GM12891 (cell line): ENCODE results near the gene OR56A3.
"Not testable (repeated sequence)": the region's sequence is repeated elsewhere in the genome, so short reads cannot be mapped to it uniquely, and the experiment has no call there.

Experiments
- DNase-seq: peaks from one replicate; pipeline ENCODE4 v3.0.0; 2011; ENCODE audit warnings: low spot score; ENCODE audit not compliant: insufficient read length
- FAIRE-seq: peaks from 2 replicates; lab custom pipeline; 2011; peaks lifted over from hg19 to GRCh38; lab: Jason Lieb, UNC
- PAX5 ChIP-seq: IDR thresholded peaks from 2 replicates; pipeline ENCODE4 v1.6.1; 2011; ENCODE audit warnings: low read length, moderate library complexity, mild to moderate bottlenecking; ENCODE audit not compliant: insufficient read depth, severe bottlenecking
- POLR2A ChIP-seq: IDR thresholded peaks from 2 replicates; pipeline ENCODE4 v1.6.1; 2011; ENCODE audit warnings: low read depth, low read length, control low read depth
- POLR2AphosphoS5 ChIP-seq: IDR thresholded peaks from 2 replicates; pipeline ENCODE4 v1.6.1; 2011; ENCODE audit warnings: low read depth, low read length, control low read depth
- POU2F2 ChIP-seq: IDR thresholded peaks from 2 replicates; pipeline ENCODE4 v1.6.1; 2011; ENCODE audit warnings: low read depth, mild to moderate bottlenecking, control low read depth, low read length, moderate library complexity
- SPI1 ChIP-seq: IDR thresholded peaks from 2 replicates; pipeline ENCODE4 v1.6.1; 2011; ENCODE audit warnings: low read depth, low read length, control low read depth
- TAF1 ChIP-seq: IDR thresholded peaks from 2 replicates; pipeline ENCODE4 v1.6.1; 2011; ENCODE audit warnings: low read depth, low read length, control low read depth

OR56A3 gene

GRCh38 chr11:5932671-5933070 is 9.4 kb upstream of the OR56A3 start:
- DNase-seq (no peak), FAIRE-seq (no peak)
- no peak for TF ChIP-seq POU2F2
- TF ChIP-seq POLR2AphosphoS5: no peak
- no peak for TF ChIP-seq SPI1
- TF ChIP-seq PAX5: no peak
- TF ChIP-seq POLR2A: no peak
- no peak for TF ChIP-seq TAF1

- TF ChIP-seq SPI1 (no peak), POU2F2 (no peak), POLR2A (no peak), TAF1 (no peak), POLR2AphosphoS5 (no peak), PAX5 (no peak)
- DNase-seq (no peak), FAIRE-seq (no peak)
Observed at GRCh38 chr11:5933116-5933515, 8.9 kb upstream of the OR56A3 start.

GRCh38 chr11:5937868-5938602 is 4.0 kb upstream of the OR56A3 start:
- no peak for DNase-seq
- no peak for FAIRE-seq
- no peak for TF ChIP-seq POU2F2
- no peak for TF ChIP-seq POLR2A
- TF ChIP-seq SPI1: no peak

- no peak for TF ChIP-seq POLR2AphosphoS5
- no peak for TF ChIP-seq PAX5
- TF ChIP-seq SPI1: no peak
- no peak for TF ChIP-seq POU2F2
- TF ChIP-seq POLR2A: no peak
- no peak for TF ChIP-seq TAF1
- DNase-seq (no peak), FAIRE-seq (no peak)
Observed at GRCh38 chr11:5938603-5938965, 3.5 kb upstream of the OR56A3 start.

- DNase-seq (no peak), FAIRE-seq (no peak)
- TF ChIP-seq TAF1 (no peak), SPI1 (no peak), POLR2A (no peak)
Observed at GRCh38 chr11:5940748-5941147, 1.3 kb upstream of the OR56A3 start.

- no peak for TF ChIP-seq POLR2AphosphoS5
- TF ChIP-seq TAF1: no peak
- no peak for TF ChIP-seq POU2F2
- TF ChIP-seq PAX5: no peak
- TF ChIP-seq POLR2A: no peak
- TF ChIP-seq SPI1: no peak
- FAIRE-seq (no peak), DNase-seq (no peak)
Observed at GRCh38 chr11:5955586-5955985, 13.5 kb downstream of the OR56A3 start.

GRCh38 chr11:5960704-5961320 is 18.8 kb downstream of the OR56A3 start:
- DNase-seq, FAIRE-seq: not testable (repeated sequence)

- no peak for FAIRE-seq
- DNase-seq: no peak
- no peak for TF ChIP-seq PAX5
- no peak for TF ChIP-seq SPI1
- TF ChIP-seq POU2F2: no peak
- no peak for TF ChIP-seq POLR2A
- no peak for TF ChIP-seq TAF1
- no peak for TF ChIP-seq POLR2AphosphoS5
Observed at GRCh38 chr11:5966958-5967357, 24.9 kb downstream of the OR56A3 start.

- FAIRE-seq: no peak
- DNase-seq: no peak
- no peak for TF ChIP-seq PAX5
- no peak for TF ChIP-seq SPI1
- TF ChIP-seq POLR2AphosphoS5: no peak
- TF ChIP-seq POLR2A: no peak
- TF ChIP-seq POU2F2: no peak
- TF ChIP-seq TAF1: no peak
Observed at GRCh38 chr11:5967708-5968107, 25.7 kb downstream of the OR56A3 start.

- TF ChIP-seq POLR2AphosphoS5 (no peak), POLR2A (no peak), PAX5 (no peak), POU2F2 (no peak), SPI1 (no peak)
- FAIRE-seq (no peak), DNase-seq (no peak)
Observed at GRCh38 chr11:5968394-5968793, 26.3 kb downstream of the OR56A3 start, which contains the start of gene OR56A5. OR56A5 (minus strand) TSS chr11:5968494; CDS start chr11:5968494, 0 bp downstream.
